NCI-H345 treated with DMSO at 0.1 percent for 48 hours (cell line): ENCODE data around the gene MRRF.

ENCODE experiments used
- DNase-seq: peaks from one replicate; lab custom pipeline; 2025; ENCODE audit not compliant: unreplicated experiment; lab: John Stamatoyannopoulos, UW

Gene MRRF

GRCh38 chr9:122380293-122380692, 115.6 kb downstream of the MRRF start:
- DNase-seq, result no peak
